ENCODE results near the gene CXCL10. TPM values are rescaled to one million over a fixed set of nuclear protein-coding genes. Genes with fewer than 3 reads are reported as not detected.

The CXCL10 gene
- total RNA-seq, 1 experiment from 2014 or later, result not detected

GRCh38 chr4:76055421-76055820 lies 32.1 kb upstream of the CXCL10 start:
- no peak for ATAC-seq
- CTCF ChIA-PET, result no interaction called here
- in situ Hi-C loops (cut with HindIII; ENCODE audit: low pct_unique_long_range_greater_than_20kb, low sequenced_read_pairs), result no loop called here

GRCh38 chr4:76055016-76055415 lies 31.7 kb upstream of the CXCL10 start:
- Histone ChIP-seq H3K27me3 (ENCODE audit: control insufficient read depth, insufficient read depth, low read length) (peaks cover 7% of the 10 kb centered on the region), H3K4me3 (ENCODE audit: low read depth in 2 of 2, low read length in 2 of 2) (no peak overlapping the region), H3K9me3 (ENCODE audit: control insufficient read depth, insufficient read depth, low read depth, low read length) (no peaks in the 10 kb centered on the region), H3K27ac (ENCODE audit: low read length) (no peak overlapping the region), H3K36me3 (ENCODE audit: control insufficient read depth, insufficient read depth, low read length) (no peaks in the 10 kb centered on the region), H3K4me1 (ENCODE audit: control insufficient read depth, insufficient read depth, low read length) (no peaks in the 10 kb centered on the region)
- TF ChIP-seq SIN3A (IDR thresholded peaks at IDR 0.05; ENCODE audit: borderline replicate concordance, insufficient read depth, low read depth, low read length) (no peak), POLR2AphosphoS5 (IDR thresholded peaks at IDR 0.05; ENCODE audit: low read depth, low read length) (no peak), TCF7L2 (IDR thresholded peaks at IDR 0.05; ENCODE audit: low read depth, low read length) (no peak), REST (IDR thresholded peaks at IDR 0.05; ENCODE audit: insufficient read depth in 1 of 2, low read depth in 2 of 2, low read length in 1 of 2) (no peak), CTCF (IDR thresholded peaks at IDR 0.05) (no peak)
- intact Hi-C loops (cut with micrococcal nuclease; ENCODE audit: unreplicated experiment), result no loop called here
- ChIA-PET CTCF (no interaction called here), POLR2A (no interaction called here)
- DNase-seq (ENCODE audit: low read depth, low spot score) (no peak), ATAC-seq (no peak)
- in situ Hi-C loops (cut with HindIII; ENCODE audit: low pct_unique_long_range_greater_than_20kb, low sequenced_read_pairs), result no loop called here
- BruUV-seq (replicated peaks), result no TSS peak

More at GRCh38 chr4:76055421-76055820, 32.1 kb upstream of the CXCL10 start:
- Histone ChIP-seq H3K4me1 (ENCODE audit: control insufficient read depth, insufficient read depth, low read length) (no peaks in the 10 kb centered on the region), H3K9me3 (ENCODE audit: control insufficient read depth, insufficient read depth, low read depth, low read length) (no peaks in the 10 kb centered on the region), H3K27me3 (ENCODE audit: control insufficient read depth, insufficient read depth, low read length) (peaks cover 7% of the 10 kb centered on the region), H3K27ac (ENCODE audit: low read length) (no peak overlapping the region), H3K4me3 (ENCODE audit: low read depth in 2 of 2, low read length in 2 of 2) (no peak overlapping the region), H3K36me3 (ENCODE audit: control insufficient read depth, insufficient read depth, low read length) (no peaks in the 10 kb centered on the region)
- POLR2A ChIA-PET, result no interaction called here
- BruUV-seq (replicated peaks), result no TSS peak
- intact Hi-C loops (cut with micrococcal nuclease; ENCODE audit: unreplicated experiment), result no loop called here
- TF ChIP-seq POLR2AphosphoS5 (IDR thresholded peaks at IDR 0.05; ENCODE audit: low read depth, low read length) (no peak), TCF7L2 (IDR thresholded peaks at IDR 0.05; ENCODE audit: low read depth, low read length) (no peak), REST (IDR thresholded peaks at IDR 0.05; ENCODE audit: insufficient read depth in 1 of 2, low read depth in 2 of 2, low read length in 1 of 2) (no peak), SIN3A (IDR thresholded peaks at IDR 0.05; ENCODE audit: borderline replicate concordance, insufficient read depth, low read depth, low read length) (no peak), CTCF (IDR thresholded peaks at IDR 0.05) (no peak)
- no peak for DNase-seq (ENCODE audit: low read depth, low spot score)

All from Panc1 (cell line).